ENCODE measurements around the gene ZNF503.

ZNF503 gene

DNA sequence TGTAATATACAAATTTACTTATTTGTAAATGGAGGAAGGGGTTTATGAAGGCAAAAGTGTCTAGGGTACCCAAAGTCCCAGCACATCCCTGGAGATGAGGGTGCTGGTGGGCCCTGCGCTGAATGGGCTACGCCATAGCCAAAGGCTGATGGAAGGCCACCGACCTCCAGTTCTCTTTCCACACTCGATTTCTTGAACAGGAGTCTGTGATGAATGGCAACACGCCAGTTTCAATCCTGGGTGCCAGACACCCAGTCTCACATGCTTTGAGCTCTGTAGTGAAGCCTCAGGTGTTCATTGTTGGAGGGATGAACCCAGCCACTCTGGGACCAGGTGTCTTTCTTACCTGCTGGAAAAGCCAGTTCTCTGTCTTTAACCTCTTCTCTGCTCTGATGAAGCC lies 30.6 kb upstream of the ZNF503 start:
- Histone ChIP-seq H3K4me3 (ENCODE audit: low read length in 2 of 2) (no peak overlapping the region), H3K9ac (ENCODE audit: low read depth, low read length, poor library complexity) (no peak overlapping the region), H2BK5ac (ENCODE audit: low read length) (no peak overlapping the region), H3K4me1 (ENCODE audit: control insufficient read depth in 2 of 2, insufficient read depth in 1 of 2, low read depth in 1 of 2, low read length in 2 of 2) (peaks cover 17 to 37% of the 10 kb centered on the region in 2 donors), H3K18ac (ENCODE audit: low read length) (no peak overlapping the region), H2AK5ac (ENCODE audit: low read depth, low read length) (no peak overlapping the region), H2BK120ac (ENCODE audit: low read depth, low read length) (no peak overlapping the region), H2BK15ac (ENCODE audit: low read length) (no peak overlapping the region), H2BK12ac (ENCODE audit: low read length) (no peak overlapping the region), H4K8ac (ENCODE audit: low read depth, low read length) (no peak overlapping the region), H4K91ac (ENCODE audit: low read depth, low read length, poor library complexity) (no peak overlapping the region), H3K79me1 (ENCODE audit: low read depth, low read length) (no peaks in the 10 kb centered on the region), H3K4ac (ENCODE audit: low read length) (no peak overlapping the region), H3K27ac (replicated peaks; ENCODE audit: low read length) (no peak overlapping the region), H3K14ac (ENCODE audit: low read length) (no peak overlapping the region), H3K4me2 (ENCODE audit: insufficient read depth, low read length, poor library complexity, severe bottlenecking) (no peak overlapping the region), H3K23ac (ENCODE audit: low read depth, low read length, poor library complexity) (no peak overlapping the region), H3K36me3 (replicated peaks in 1 of 2; ENCODE audit: control insufficient read depth in 2 of 2, insufficient read depth in 2 of 2, low read length in 2 of 2) (no peaks in the 10 kb centered on the region), H2AFZ (ENCODE audit: low read length) (no peak overlapping the region), H3K27me3 (ENCODE audit: control insufficient read depth in 3 of 3, insufficient read depth in 3 of 3, low read depth in 1 of 3, low read length in 3 of 3) (peaks cover 0 to 41% (median 4%) of the 10 kb centered on the region in 3 experiments), H3K9me3 (replicated peaks in 1 of 2; ENCODE audit: control insufficient read depth in 2 of 2, insufficient read depth in 1 of 2, low read depth in 1 of 2, low read length in 2 of 2) (no peaks in the 10 kb centered on the region)
- no peak for DNase-seq (ENCODE audit: low spot score)
- no CpG with 5 or more reads among the region's 5 CpGs for WGBS, 2 donors (ENCODE audit: extremely low coverage in 2 of 2, insufficient read length in 2 of 2, insufficient replicate concordance in 1 of 2)

DNA sequence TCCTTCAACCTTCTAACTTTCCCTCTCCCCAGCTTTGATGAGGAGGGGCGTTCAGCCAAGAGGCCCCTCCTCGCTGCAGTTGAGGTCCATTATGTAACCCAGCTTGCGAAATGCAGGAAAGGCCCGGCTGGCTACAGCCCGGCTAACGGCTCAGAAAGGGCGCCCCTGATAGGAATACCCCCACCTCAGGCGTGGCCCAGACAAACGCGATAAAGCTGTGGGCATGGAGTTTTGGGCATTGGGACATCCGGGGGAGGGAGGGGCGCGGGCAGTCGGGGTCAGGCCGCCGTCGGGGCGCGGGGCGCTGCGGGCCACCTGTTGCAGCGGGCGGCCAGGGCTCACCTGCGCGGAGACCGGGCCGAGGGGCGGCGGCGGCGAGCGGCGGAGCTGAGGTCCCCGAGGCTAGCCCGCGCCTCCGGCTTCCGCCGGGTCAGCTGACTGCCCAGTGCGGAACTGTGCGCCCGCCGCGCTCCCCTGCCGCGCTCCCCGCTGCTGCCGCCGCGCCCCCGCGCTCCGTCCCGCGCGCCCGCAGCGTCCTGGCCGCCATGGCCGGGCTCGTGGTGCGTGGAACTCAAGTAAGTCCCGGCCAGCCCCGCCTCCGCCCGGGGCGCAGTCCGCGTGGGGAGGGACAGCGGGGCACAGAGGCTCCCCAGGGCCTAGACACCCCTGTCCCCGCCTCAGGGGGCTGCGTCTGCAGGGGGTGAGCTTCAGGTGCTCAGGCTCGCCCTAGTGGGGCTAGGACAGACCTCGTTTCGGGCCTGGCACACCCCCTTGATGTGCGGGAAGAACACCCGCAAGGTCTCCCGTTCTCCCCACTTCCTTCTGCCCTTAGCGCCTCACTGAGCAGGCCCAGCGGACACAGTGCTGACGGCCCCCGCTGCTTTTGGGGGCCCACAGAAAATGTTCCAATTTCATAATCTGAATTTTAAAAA lies 29.9 kb upstream of the ZNF503 start, which contains the start of gene LRMDA:
LRMDA (plus strand) TSS at position 445 of the 932 bp plus-strand sequence.
- H2BK5ac ChIP-seq (ENCODE audit: low read length) = no peak within 1 kb of the TSS
- H3K4me3 ChIP-seq (ENCODE audit: low read length in 2 of 2) = peak within 1 kb of the TSS in 1 of 2 donors; percentile 74
- no peak within 1 kb of the TSS for H4K91ac ChIP-seq (ENCODE audit: low read depth, low read length, poor library complexity)
- no peak within 1 kb of the TSS for H4K8ac ChIP-seq (ENCODE audit: low read depth, low read length)
- H3K9ac ChIP-seq (ENCODE audit: low read depth, low read length, poor library complexity) = peak within 1 kb of the TSS; percentile 36
- no peaks in the 10 kb centered on the region for H3K36me3 ChIP-seq (replicated peaks in 1 of 2; ENCODE audit: control insufficient read depth in 2 of 2, insufficient read depth in 2 of 2, low read length in 2 of 2)
- H3K27ac ChIP-seq (replicated peaks; ENCODE audit: low read length) = peak within 1 kb of the TSS; percentile 25
- H3K14ac ChIP-seq (ENCODE audit: low read length) = peak within 1 kb of the TSS; percentile 32
- H2BK15ac ChIP-seq (ENCODE audit: low read length) = peak within 1 kb of the TSS; percentile 58
- H3K4me1 ChIP-seq (ENCODE audit: control insufficient read depth in 2 of 2, insufficient read depth in 1 of 2, low read depth in 1 of 2, low read length in 2 of 2) = peaks cover 17 to 37% of the 10 kb centered on the region in 2 donors
- no peak within 1 kb of the TSS for H2BK12ac ChIP-seq (ENCODE audit: low read length)
- H2AK5ac ChIP-seq (ENCODE audit: low read depth, low read length) = no peak within 1 kb of the TSS
- H3K27me3 ChIP-seq (ENCODE audit: control insufficient read depth in 3 of 3, insufficient read depth in 3 of 3, low read depth in 1 of 3, low read length in 3 of 3) = peaks cover 0 to 43% (median 4%) of the 10 kb centered on the region in 3 experiments
- no CpG with 5 or more reads among the region's 82 CpGs for WGBS, 2 donors (ENCODE audit: extremely low coverage in 2 of 2, insufficient read length in 2 of 2, insufficient replicate concordance in 1 of 2)
- no peak within 1 kb of the TSS for H3K4ac ChIP-seq (ENCODE audit: low read length)
- H2AFZ ChIP-seq (ENCODE audit: low read length) = peak within 1 kb of the TSS; percentile 27
- peak within 1 kb of the TSS; percentile 93 for H3K18ac ChIP-seq (ENCODE audit: low read length)
- peak within 1 kb of the TSS; percentile 30 for H3K23ac ChIP-seq (ENCODE audit: low read depth, low read length, poor library complexity)
- H3K4me2 ChIP-seq (ENCODE audit: insufficient read depth, low read length, poor library complexity, severe bottlenecking) = peak within 1 kb of the TSS; percentile 73
- H3K9me3 ChIP-seq (replicated peaks in 1 of 2; ENCODE audit: control insufficient read depth in 2 of 2, insufficient read depth in 1 of 2, low read depth in 1 of 2, low read length in 2 of 2) = no peaks in the 10 kb centered on the region
- no peaks in the 10 kb centered on the region for H3K79me1 ChIP-seq (ENCODE audit: low read depth, low read length)
- no peak within 1 kb of the TSS for H2BK120ac ChIP-seq (ENCODE audit: low read depth, low read length)
- DNase-seq (ENCODE audit: low spot score) = no peak

GRCh38 chr10:75430000-75430763 lies 28.6 kb upstream of the ZNF503 start:
- Histone ChIP-seq H3K27me3 (ENCODE audit: control insufficient read depth in 3 of 3, insufficient read depth in 3 of 3, low read depth in 1 of 3, low read length in 3 of 3) (peaks cover 0 to 43% (median 4%) of the 10 kb centered on the region in 3 experiments), H3K9ac (ENCODE audit: low read depth, low read length, poor library complexity) (no peak overlapping the region), H3K18ac (ENCODE audit: low read length) (no peak overlapping the region), H2AK5ac (ENCODE audit: low read depth, low read length) (no peak overlapping the region), H3K27ac (replicated peaks; ENCODE audit: low read length) (peak overlapping the region; percentile 25), H4K91ac (ENCODE audit: low read depth, low read length, poor library complexity) (no peak overlapping the region), H3K36me3 (replicated peaks in 1 of 2; ENCODE audit: control insufficient read depth in 2 of 2, insufficient read depth in 2 of 2, low read length in 2 of 2) (no peaks in the 10 kb centered on the region), H2BK12ac (ENCODE audit: low read length) (no peak overlapping the region), H2BK120ac (ENCODE audit: low read depth, low read length) (no peak overlapping the region), H2AFZ (ENCODE audit: low read length) (peak overlapping the region; percentile 27), H3K4me1 (ENCODE audit: control insufficient read depth in 2 of 2, insufficient read depth in 1 of 2, low read depth in 1 of 2, low read length in 2 of 2) (peaks cover 17 to 37% of the 10 kb centered on the region in 2 donors), H3K9me3 (replicated peaks in 1 of 2; ENCODE audit: control insufficient read depth in 2 of 2, insufficient read depth in 1 of 2, low read depth in 1 of 2, low read length in 2 of 2) (no peaks in the 10 kb centered on the region), H3K14ac (ENCODE audit: low read length) (no peak overlapping the region), H3K4ac (ENCODE audit: low read length) (no peak overlapping the region), H2BK5ac (ENCODE audit: low read length) (no peak overlapping the region), H3K79me1 (ENCODE audit: low read depth, low read length) (no peaks in the 10 kb centered on the region), H2BK15ac (ENCODE audit: low read length) (no peak overlapping the region), H3K4me2 (ENCODE audit: insufficient read depth, low read length, poor library complexity, severe bottlenecking) (peak overlapping the region; percentile 34), H3K4me3 (ENCODE audit: low read length in 2 of 2) (no peak overlapping the region), H3K23ac (ENCODE audit: low read depth, low read length, poor library complexity) (no peak overlapping the region), H4K8ac (ENCODE audit: low read depth, low read length) (no peak overlapping the region)
- peak; percentile 73 for DNase-seq (ENCODE audit: low spot score)
- no CpG with 5 or more reads among the region's 9 CpGs for WGBS, 2 donors (ENCODE audit: extremely low coverage in 2 of 2, insufficient read length in 2 of 2, insufficient replicate concordance in 1 of 2)
